Thyroid gland (tissue), 4 donors: ENCODE results near the gene SEPTIN14. TPM values are rescaled to one million over a fixed set of nuclear protein-coding genes. Genes with fewer than 3 reads are reported as not detected.

Source experiments
- small RNA-seq: library from RNA; depleted of rRNA; stranded (forward); fragments of <200 nt; gene quantifications from one replicate; pipeline ENCODE3, GENCODE V24; 2016
- total RNA-seq, 4 donors: library from RNA; depleted of rRNA; stranded (reverse); fragments of >200 nt; gene quantifications; one replicate each; pipeline ENCODE4 v1.2.3, GENCODE V29; 2016

The SEPTIN14 gene
- total RNA-seq, 4 donors from 2014 or later: 0.11 to 0.27 TPM; not detected in 2

Small RNA genes within 50 kb of the gene (small RNA-seq; reads per million reads assigned to genes)
- not detected for gene AC092647.1
- not detected for gene AC092647.2
- gene RNU6-1126P: not detected

Other genes starting within 250 kb of the SEPTIN14 start
- gene ZNF713, start 24.7 kb upstream of the SEPTIN14 start, total RNA-seq: 10 to 100 TPM in 1 of 4 donors, 1 to 10 TPM in 3; 8.5 to 14.5 (median 8.7) TPM
- 10 to 100 TPM in 2 of 4 donors, 1 to 10 TPM in 2; 8.7 to 11.2 (median 9.7) TPM for gene MRPS17, start 89.1 kb upstream of the SEPTIN14 start, total RNA-seq
- gene NIPSNAP2, start 101.8 kb upstream of the SEPTIN14 start, total RNA-seq: 100 to 1,000 TPM; 142 to 203 (median 175) TPM
- 10 to 100 TPM; 19.3 to 26.7 (median 23.3) TPM for gene PSPH, start 188.7 kb upstream of the SEPTIN14 start, total RNA-seq
- 100 to 1,000 TPM in 3 of 4 donors, 10 to 100 TPM in 1; 88.7 to 147 (median 118) TPM for gene CCT6A, start 189.0 kb upstream of the SEPTIN14 start, total RNA-seq
- gene SUMF2, start 201.5 kb upstream of the SEPTIN14 start, total RNA-seq: 100 to 1,000 TPM; 119 to 170 (median 164) TPM
- gene PHKG1, start 230.2 kb upstream of the SEPTIN14 start, total RNA-seq: 1 to 10 TPM in 3 of 4 donors, under 1 TPM in 1; 0.78 to 3.5 (median 1.8) TPM
- 100 to 1,000 TPM; 347 to 507 (median 416) TPM for gene CHCHD2, start 243.7 kb upstream of the SEPTIN14 start, total RNA-seq